ENCODE measurements around the gene RNU1-3. TPM values are rescaled to one million over a fixed set of nuclear protein-coding genes. Genes with fewer than 3 reads are reported as not detected.
"Not testable (repeated sequence)": the region's sequence is repeated elsewhere in the genome, so short reads cannot be mapped to it uniquely, and the experiment has no call there.

Gene RNU1-3
- total and polyA plus RNA-seq, 4 donors, result 1.2 to 29,651 (median 4,182) TPM; not detected in 1

GRCh38 chr1:16631248-16632043 lies 35.3 kb downstream of the RNU1-3 start:
- Histone ChIP-seq H3K27ac (ENCODE audit: low read depth, low read length) (no peak overlapping the region), H3K9me3 (ENCODE audit: control insufficient read depth, insufficient read depth, low read length) (no peaks in the 10 kb centered on the region), H3K36me3 (ENCODE audit: control insufficient read depth, insufficient read depth, low read length) (peaks cover 79% of the 10 kb centered on the region), H3K27me3 (ENCODE audit: control insufficient read depth, insufficient read depth, low read length) (no peaks in the 10 kb centered on the region), H3K4me1 (ENCODE audit: control insufficient read depth, insufficient read depth, low read length) (no peaks in the 10 kb centered on the region), H3K4me3 (ENCODE audit: low read depth, low read length) (no peak overlapping the region)
- WGBS (ENCODE audit: insufficient coverage), result 88% methylated on average over 20 of the region's 20 CpGs
- DNase-seq (ENCODE audit: low read depth in 4 of 6, low spot score in 6 of 6), result no peak

GRCh38 chr1:16630661-16631247 lies 36.0 kb downstream of the RNU1-3 start:
- Histone ChIP-seq H3K27ac (ENCODE audit: low read depth, low read length) (no peak overlapping the region), H3K4me3 (ENCODE audit: low read depth, low read length) (no peak overlapping the region), H3K9me3 (ENCODE audit: control insufficient read depth, insufficient read depth, low read length) (no peaks in the 10 kb centered on the region), H3K4me1 (ENCODE audit: control insufficient read depth, insufficient read depth, low read length) (no peaks in the 10 kb centered on the region), H3K27me3 (ENCODE audit: control insufficient read depth, insufficient read depth, low read length) (no peaks in the 10 kb centered on the region), H3K36me3 (ENCODE audit: control insufficient read depth, insufficient read depth, low read length) (peaks cover 86% of the 10 kb centered on the region)
- 88% methylated on average over 36 of the region's 36 CpGs for WGBS (ENCODE audit: insufficient coverage)
- no peak for DNase-seq (ENCODE audit: low read depth in 4 of 6, low spot score in 6 of 6)

- H3K27ac ChIP-seq (ENCODE audit: low read depth, low read length); H3K4me3 ChIP-seq (ENCODE audit: low read depth, low read length); H3K9me3 ChIP-seq (ENCODE audit: control insufficient read depth, insufficient read depth, low read length); H3K27me3 ChIP-seq (ENCODE audit: control insufficient read depth, insufficient read depth, low read length); H3K4me1 ChIP-seq (ENCODE audit: control insufficient read depth, insufficient read depth, low read length); DNase-seq (ENCODE audit: low read depth in 4 of 6, low spot score in 6 of 6): not testable (repeated sequence)
- 94% methylated on average over 21 of the region's 21 CpGs for WGBS (ENCODE audit: insufficient coverage)
- H3K36me3 ChIP-seq (ENCODE audit: control insufficient read depth, insufficient read depth, low read length), result peaks cover 93% of the 10 kb centered on the region
Measured at GRCh38 chr1:16629916-16630530, 36.7 kb downstream of the RNU1-3 start.

- H3K27ac ChIP-seq (ENCODE audit: low read depth, low read length), result no peak overlapping the region
- peaks cover 94% of the 10 kb centered on the region for H3K36me3 ChIP-seq (ENCODE audit: control insufficient read depth, insufficient read depth, low read length)
- H3K9me3 ChIP-seq (ENCODE audit: control insufficient read depth, insufficient read depth, low read length), result no peaks in the 10 kb centered on the region
- no peak overlapping the region for H3K4me3 ChIP-seq (ENCODE audit: low read depth, low read length)
- WGBS (ENCODE audit: insufficient coverage), result 89% methylated on average over 19 of the region's 19 CpGs
- no peaks in the 10 kb centered on the region for H3K27me3 ChIP-seq (ENCODE audit: control insufficient read depth, insufficient read depth, low read length)
- H3K4me1 ChIP-seq (ENCODE audit: control insufficient read depth, insufficient read depth, low read length), result no peaks in the 10 kb centered on the region
- DNase-seq (ENCODE audit: low read depth in 4 of 6, low spot score in 6 of 6), result no peak
Measured at GRCh38 chr1:16628361-16629111, 38.2 kb downstream of the RNU1-3 start.

- H3K27me3 ChIP-seq (ENCODE audit: control insufficient read depth, insufficient read depth, low read length); H3K9me3 ChIP-seq (ENCODE audit: control insufficient read depth, insufficient read depth, low read length); H3K4me3 ChIP-seq (ENCODE audit: low read depth, low read length); H3K27ac ChIP-seq (ENCODE audit: low read depth, low read length); DNase-seq (ENCODE audit: low read depth in 4 of 6, low spot score in 6 of 6); H3K4me1 ChIP-seq (ENCODE audit: control insufficient read depth, insufficient read depth, low read length): not testable (repeated sequence)
- peaks cover 95% of the 10 kb centered on the region for H3K36me3 ChIP-seq (ENCODE audit: control insufficient read depth, insufficient read depth, low read length)
- 86% methylated on average over 14 of the region's 15 CpGs for WGBS (ENCODE audit: insufficient coverage)
Measured at GRCh38 chr1:16626409-16626983, 40.3 kb downstream of the RNU1-3 start.

- Histone ChIP-seq H3K4me3 (ENCODE audit: low read depth, low read length) (no peak overlapping the region), H3K27ac (ENCODE audit: low read depth, low read length) (no peak overlapping the region), H3K4me1 (ENCODE audit: control insufficient read depth, insufficient read depth, low read length) (no peaks in the 10 kb centered on the region), H3K9me3 (ENCODE audit: control insufficient read depth, insufficient read depth, low read length) (no peaks in the 10 kb centered on the region), H3K27me3 (ENCODE audit: control insufficient read depth, insufficient read depth, low read length) (no peaks in the 10 kb centered on the region), H3K36me3 (ENCODE audit: control insufficient read depth, insufficient read depth, low read length) (peaks cover 94% of the 10 kb centered on the region)
- WGBS (ENCODE audit: insufficient coverage), result 90% methylated on average over 25 of the region's 25 CpGs
- no peak for DNase-seq (ENCODE audit: low read depth in 4 of 6, low spot score in 6 of 6)
Measured at GRCh38 chr1:16625497-16626408, 41.0 kb downstream of the RNU1-3 start.

GRCh38 chr1:16623812-16624719 lies 42.7 kb downstream of the RNU1-3 start:
- not testable (repeated sequence) for DNase-seq (ENCODE audit: low read depth in 4 of 6, low spot score in 6 of 6); H3K4me1 ChIP-seq (ENCODE audit: control insufficient read depth, insufficient read depth, low read length); H3K4me3 ChIP-seq (ENCODE audit: low read depth, low read length); H3K27me3 ChIP-seq (ENCODE audit: control insufficient read depth, insufficient read depth, low read length); H3K9me3 ChIP-seq (ENCODE audit: control insufficient read depth, insufficient read depth, low read length); H3K27ac ChIP-seq (ENCODE audit: low read depth, low read length)
- peaks cover 90% of the 10 kb centered on the region for H3K36me3 ChIP-seq (ENCODE audit: control insufficient read depth, insufficient read depth, low read length)
- WGBS (ENCODE audit: insufficient coverage), result 84% methylated on average over 26 of the region's 27 CpGs

GRCh38 chr1:16623337-16623736 lies 43.4 kb downstream of the RNU1-3 start:
- not testable (repeated sequence) for H3K27ac ChIP-seq (ENCODE audit: low read depth, low read length); H3K4me3 ChIP-seq (ENCODE audit: low read depth, low read length); H3K9me3 ChIP-seq (ENCODE audit: control insufficient read depth, insufficient read depth, low read length); H3K27me3 ChIP-seq (ENCODE audit: control insufficient read depth, insufficient read depth, low read length); DNase-seq (ENCODE audit: low read depth in 4 of 6, low spot score in 6 of 6); H3K4me1 ChIP-seq (ENCODE audit: control insufficient read depth, insufficient read depth, low read length)
- WGBS (ENCODE audit: insufficient coverage), result 92% methylated on average over 7 of the region's 7 CpGs
- H3K36me3 ChIP-seq (ENCODE audit: control insufficient read depth, insufficient read depth, low read length), result peaks cover 87% of the 10 kb centered on the region

All from spinal cord (tissue), 10 donors.